NOMO-1 treated with dmso at 0.1 percent for 144 hours (cell line): Measurements from ENCODE around the gene PPP2R1B.
"Not testable (repeated sequence)": the region's sequence is repeated elsewhere in the genome, so short reads cannot be mapped to it uniquely, and the experiment has no call there.

Experiments
- DNase-seq: peaks from one replicate; lab custom pipeline; 2025; ENCODE audit not compliant: unreplicated experiment; lab: John Stamatoyannopoulos, UW

The PPP2R1B gene

DNA sequence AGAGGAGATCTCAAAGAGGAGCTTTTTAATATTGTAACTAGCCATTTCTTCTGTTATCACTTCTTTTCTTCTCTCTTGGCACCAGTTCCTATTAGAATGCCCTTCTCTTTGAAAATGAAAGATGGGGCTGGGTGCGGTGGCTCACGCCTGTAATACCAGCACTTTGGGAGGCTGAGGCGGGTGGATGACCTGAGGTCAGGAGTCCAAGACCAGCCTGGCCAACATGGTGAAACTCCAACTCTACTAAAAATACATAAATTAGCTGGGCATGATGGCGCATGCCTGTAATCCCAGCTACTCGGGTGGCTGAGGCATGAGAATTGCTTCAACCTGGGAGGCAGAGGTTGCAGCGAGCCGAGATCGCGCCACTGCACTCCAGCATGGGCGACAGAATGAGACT is 18.1 kb upstream of the PPP2R1B start:
- DNase-seq, result not testable (repeated sequence)

GRCh38 chr11:111782109-111782741 is 16.0 kb upstream of the PPP2R1B start:
- no peak for DNase-seq

DNA sequence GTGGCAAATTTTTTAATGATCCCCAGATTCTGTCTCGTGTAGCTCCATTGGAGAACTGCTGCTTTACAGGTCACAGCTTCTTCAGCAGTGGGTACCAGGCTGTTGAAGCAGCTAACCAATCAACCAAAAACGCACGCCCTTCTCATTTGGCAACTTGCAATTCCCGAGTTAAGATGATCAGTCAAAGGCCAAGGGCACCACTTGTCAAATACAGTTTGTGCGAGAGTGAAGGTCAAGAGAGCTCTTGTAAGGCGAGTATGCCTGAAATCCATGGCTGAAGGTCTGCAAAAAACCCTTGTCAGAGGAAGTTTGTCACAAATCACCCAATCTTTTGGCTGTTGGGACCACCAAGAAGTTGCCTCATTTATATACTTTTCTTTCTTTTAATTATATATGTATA is 12.9 kb upstream of the PPP2R1B start:
- DNase-seq, result no peak

GRCh38 chr11:111778047-111778558 is 11.9 kb upstream of the PPP2R1B start:
- DNase-seq, result no peak

GRCh38 chr11:111777094-111778046 is 11.2 kb upstream of the PPP2R1B start:
- peak; percentile 35 for DNase-seq

- DNase-seq, result no peak
Measured at GRCh38 chr11:111776398-111777093, 10.4 kb upstream of the PPP2R1B start.

GRCh38 chr11:111774955-111775710 is 8.9 kb upstream of the PPP2R1B start:
- DNase-seq, result no peak

GRCh38 chr11:111772535-111772934 is 6.3 kb upstream of the PPP2R1B start:
- no peak for DNase-seq

DNA sequence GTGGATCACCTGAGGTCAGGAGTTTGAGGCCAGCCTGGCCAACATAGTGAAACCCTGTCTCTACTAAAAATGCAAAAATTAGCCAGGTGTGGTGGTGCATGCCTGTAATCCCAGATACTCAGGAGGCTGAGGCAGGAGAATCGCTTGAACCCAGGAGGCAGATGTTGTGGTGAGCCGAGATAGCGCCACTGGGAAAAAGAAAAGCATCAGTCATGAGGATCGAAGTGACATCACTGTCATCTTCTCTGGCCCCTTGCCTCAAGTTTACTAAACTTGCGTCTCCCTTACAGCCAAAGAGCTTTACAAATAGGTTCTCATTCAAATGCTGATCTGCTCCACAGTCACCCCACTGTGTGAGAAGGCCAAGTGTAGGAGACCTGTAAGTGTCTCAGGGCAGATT is 5.0 kb upstream of the PPP2R1B start:
- not testable (repeated sequence) for DNase-seq

- DNase-seq, result no peak
Measured at GRCh38 chr11:111770581-111771134, 4.5 kb upstream of the PPP2R1B start.

GRCh38 chr11:111766834-111767142 is 599 bp upstream of the PPP2R1B start:
- DNase-seq, result no peak

DNA sequence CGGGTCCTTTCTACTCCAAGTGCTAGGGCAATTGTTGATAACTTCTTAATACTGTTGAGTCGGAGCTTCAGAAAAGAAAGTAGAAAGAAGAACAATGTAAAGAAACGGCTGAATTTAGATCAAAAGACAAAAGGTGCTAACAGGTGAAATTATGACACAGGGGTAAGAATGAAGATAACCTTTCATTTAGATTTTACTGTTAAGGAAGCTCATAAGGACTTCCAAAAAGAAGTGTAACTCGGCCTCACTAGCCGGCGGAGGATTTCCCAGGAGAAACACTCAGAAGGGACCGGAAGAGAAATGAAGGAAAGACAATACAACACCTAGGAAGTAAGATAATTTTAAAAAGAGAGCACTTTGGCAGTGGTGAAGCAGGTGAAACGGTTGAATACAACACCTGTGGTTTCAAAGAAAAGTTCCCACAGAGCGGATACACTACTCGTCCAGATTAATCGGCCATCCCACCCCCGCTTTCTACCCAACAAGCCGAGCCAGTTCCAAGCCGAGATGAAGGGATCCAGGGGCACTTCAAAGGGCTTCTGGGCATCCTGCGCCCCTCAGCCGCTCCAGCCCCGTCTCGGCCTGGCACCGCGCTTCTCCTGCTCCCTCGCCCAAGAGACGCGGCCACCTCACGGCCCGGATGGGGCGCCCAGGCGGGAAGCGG is 737 bp downstream of the PPP2R1B start:
- DNase-seq, result no peak

GRCh38 chr11:111764621-111765020 is 1.6 kb downstream of the PPP2R1B start:
- DNase-seq, result no peak

GRCh38 chr11:111762981-111763643 is 3.1 kb downstream of the PPP2R1B start:
- DNase-seq, result no peak

DNA sequence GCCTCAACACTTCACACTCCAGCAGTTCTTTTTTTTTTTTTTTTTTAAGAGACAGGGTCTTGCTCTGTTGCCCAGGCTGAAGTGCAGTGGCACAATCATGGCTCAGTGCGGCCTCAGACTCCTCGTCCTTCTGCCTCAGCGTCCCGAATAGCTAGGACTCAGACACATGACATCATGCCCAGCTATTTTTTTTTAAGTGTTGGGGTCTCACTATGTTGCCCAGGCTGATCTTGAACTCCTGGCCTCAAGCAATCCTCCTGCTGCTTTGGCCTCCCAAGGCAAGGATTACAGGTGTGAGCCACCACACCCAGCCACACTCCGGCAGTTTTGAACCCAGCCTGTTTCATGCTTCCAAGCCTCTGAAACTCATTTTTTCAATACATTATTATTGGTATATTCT is 3.7 kb downstream of the PPP2R1B start:
- DNase-seq, result no peak

GRCh38 chr11:111761036-111761435 is 5.2 kb downstream of the PPP2R1B start:
- DNase-seq, result no peak

DNA sequence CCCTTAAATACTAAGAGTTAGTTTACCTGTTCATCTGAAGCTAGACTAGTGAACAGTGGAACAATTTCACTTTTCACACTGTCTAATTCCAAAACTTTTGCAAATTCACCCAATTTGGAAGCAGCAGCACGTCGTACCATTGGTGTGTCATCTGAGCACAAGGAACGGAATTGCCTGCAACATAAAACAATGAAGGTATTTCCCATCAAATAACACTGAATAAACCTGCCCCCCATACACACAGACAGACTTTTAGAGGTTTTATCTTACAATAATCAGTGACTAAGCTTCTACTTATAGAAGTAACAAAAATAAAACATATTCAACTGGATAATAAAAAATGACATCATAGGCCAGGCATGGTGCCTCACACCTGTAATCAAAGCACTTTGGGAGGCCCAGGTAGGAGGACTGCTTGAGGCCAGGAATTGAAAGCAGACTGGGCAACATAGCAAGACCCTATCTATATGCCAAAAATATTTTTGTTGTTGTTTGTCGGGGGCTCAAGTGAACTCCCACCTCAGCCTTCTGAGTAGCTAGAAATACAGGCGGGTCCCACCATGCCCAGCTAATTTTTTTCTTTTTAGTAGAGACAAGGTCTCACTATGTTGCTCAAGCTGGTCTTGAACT is 6.3 kb downstream of the PPP2R1B start:
- DNase-seq, result no peak

DNA sequence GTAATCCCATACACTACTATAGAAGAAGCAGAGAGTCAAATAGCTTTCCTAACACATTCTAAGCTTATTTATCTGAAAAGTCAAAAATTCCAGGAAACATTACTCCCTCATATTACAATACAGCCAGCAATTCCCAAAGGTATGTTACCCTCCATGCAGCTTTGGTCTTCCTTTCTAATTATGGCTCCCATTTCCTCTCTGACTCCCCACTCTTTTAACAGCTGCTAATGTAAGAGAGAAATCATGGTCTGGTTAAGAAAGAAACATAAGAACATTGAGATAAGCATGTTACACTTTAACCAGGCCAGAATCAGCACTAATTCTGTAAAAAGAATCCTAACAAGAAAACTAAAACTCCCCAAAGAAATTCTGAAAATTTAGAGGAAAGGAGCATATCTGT is 6.8 kb downstream of the PPP2R1B start:
- DNase-seq, result no peak

GRCh38 chr11:111756097-111756496 is 10.1 kb downstream of the PPP2R1B start:
- no peak for DNase-seq
